Measurements from ENCODE around the gene CNOT10.
"Not testable (repeated sequence)": the region's sequence is repeated elsewhere in the genome, so short reads cannot be mapped to it uniquely, and the experiment has no call there.

The CNOT10 gene

DNA sequence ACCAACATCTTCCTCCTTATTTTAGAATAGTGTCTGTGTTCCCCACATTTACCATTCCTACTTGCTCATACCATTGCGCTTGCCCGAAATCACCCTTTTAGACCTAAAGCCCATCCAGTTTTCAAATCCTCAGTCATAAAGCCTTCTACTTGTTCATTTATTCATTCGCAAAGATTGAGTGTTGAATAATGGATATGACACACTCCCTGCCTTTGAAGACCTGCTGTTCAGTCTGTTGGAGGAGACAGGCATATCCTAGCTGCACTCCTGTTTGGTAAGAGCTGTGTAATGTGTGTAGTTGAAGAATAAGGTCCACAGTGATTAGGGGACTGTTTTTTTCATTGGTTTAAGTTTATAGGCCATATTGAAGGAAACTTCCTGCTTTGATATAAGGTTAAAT, 1.7 kb downstream of the CNOT10 start:
- DNase-seq (ENCODE audit: low read depth): no peak

DNA sequence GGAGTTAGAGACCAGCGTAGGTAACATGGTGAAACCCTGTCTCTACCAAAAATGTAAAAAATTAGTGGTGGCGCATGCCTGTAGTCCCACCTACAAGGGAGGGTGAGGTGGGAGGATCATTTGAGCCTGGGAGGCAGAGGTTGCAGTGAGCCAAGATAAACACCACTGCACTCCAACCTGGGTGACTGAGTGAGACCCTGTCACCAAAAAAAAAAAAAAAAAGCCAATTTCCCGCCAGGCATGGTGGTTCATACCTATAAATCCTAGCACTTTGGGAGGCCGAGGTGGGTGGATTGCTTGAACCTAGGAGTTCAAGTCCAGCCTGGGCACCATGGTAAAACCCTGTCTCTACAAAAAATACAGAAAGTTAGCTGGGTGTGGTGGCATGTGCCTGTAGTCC, 6.9 kb downstream of the CNOT10 start:
- DNase-seq (ENCODE audit: low read depth): no peak

- DNase-seq (ENCODE audit: low read depth): no peak
These were observed 11.5 kb downstream of the CNOT10 start for GRCh38 chr3:32696523-32696922.

DNA sequence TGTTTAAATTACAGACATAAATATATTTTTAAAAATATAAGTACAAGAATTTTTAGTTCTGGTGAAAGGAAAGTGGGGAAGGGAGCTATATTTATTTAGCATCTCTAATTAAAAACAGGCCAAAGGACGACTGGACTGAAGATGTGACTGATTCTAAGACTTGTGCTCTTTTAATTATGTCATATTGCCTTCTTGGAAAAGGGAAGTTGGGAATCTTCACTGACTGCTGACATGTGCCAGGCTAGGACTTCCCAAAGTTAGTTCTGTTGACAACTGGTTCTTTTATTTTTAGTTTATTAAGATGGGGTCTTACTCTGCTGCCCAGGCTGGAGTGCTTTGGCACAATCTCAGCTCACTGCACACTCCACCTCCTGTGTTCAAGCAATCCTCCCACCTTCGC, 13.5 kb downstream of the CNOT10 start:
- no peak for DNase-seq (ENCODE audit: low read depth)

DNA sequence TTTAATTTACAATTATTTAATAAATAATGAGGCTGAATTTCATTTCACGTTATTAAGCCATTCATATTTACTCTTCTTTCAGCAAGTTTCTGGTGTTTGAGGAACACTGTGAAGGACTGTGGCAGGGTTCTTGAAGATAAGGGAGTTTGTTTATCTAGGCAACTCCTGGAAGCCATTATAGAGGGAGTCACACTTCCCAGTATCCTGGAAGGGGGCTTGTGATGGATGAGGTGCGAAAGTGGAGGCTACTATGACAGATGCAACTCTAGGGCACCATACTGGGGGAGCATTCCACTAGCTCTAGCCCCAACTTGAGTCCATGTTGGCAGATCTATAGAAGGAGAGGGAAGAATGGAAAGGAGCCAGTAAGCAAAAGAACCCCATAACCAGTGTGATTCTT, 14.4 kb downstream of the CNOT10 start:
- DNase-seq (ENCODE audit: low read depth): no peak

- DNase-seq (ENCODE audit: low read depth): no peak
These were observed 15.3 kb downstream of the CNOT10 start for GRCh38 chr3:32700244-32700643.

DNA sequence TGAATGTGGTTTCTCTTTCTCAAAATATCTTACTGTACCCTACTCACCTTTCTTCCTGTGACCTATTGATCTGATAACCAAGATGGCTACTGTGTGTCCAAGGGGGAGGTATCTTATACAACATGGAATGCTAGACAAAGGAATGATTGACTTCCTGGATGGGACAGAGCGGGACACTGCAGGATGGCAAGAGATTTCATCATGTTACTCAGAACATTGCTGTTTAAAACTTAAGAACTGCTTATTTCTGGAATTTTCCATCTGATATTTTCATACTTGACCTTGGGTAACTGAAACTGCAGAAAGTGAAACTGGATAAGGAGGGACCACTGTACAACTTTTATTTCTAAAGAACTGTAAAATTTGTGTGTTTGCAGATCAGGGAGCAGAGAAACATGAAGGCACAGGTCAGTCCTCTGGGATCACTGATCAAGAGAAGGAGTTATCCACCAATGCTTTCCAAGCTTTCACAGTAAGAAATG, 18.5 kb downstream of the CNOT10 start:
- no peak for DNase-seq (ENCODE audit: low read depth)

- no peak for DNase-seq (ENCODE audit: low read depth)
These were observed 20.2 kb downstream of the CNOT10 start for GRCh38 chr3:32705232-32705631.

DNA sequence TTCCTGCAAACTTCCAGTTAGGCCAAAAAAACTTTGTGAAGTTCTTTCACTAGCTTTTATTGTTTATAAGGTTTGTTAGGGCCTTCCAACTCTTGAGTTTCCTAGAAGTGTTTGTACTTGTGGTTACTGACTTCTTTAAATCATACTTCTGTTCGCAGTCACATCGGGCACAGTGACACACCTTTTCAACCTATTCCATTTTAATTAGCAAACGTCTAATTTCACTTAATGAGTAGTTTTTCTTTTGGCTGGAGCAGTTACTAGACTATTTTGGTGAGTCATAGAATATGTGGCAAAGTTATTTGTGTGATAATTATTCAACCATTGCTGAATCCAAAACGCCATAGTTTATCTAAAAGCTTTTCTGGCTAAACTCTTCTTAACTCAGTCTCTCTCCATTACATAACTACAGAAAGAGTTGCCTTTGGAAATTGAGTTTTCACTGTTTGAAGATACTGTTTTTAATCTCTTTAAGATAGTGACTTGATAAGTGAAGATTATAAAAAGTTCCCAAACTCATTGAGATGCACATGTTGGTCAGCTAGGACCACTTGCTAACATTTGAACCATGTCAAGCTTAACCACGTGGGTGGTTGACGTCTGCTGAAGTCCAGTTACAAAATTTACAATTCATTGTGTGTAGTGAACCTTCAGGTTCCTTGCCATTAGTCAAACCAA, 21.5 kb downstream of the CNOT10 start:
- no peak for DNase-seq (ENCODE audit: low read depth)

- no peak for DNase-seq (ENCODE audit: low read depth)
These were observed 22.0 kb downstream of the CNOT10 start for GRCh38 chr3:32707026-32707370.

GRCh38 chr3:32708672-32709283, 23.8 kb downstream of the CNOT10 start:
- DNase-seq (ENCODE audit: low read depth): peak; percentile 70

DNA sequence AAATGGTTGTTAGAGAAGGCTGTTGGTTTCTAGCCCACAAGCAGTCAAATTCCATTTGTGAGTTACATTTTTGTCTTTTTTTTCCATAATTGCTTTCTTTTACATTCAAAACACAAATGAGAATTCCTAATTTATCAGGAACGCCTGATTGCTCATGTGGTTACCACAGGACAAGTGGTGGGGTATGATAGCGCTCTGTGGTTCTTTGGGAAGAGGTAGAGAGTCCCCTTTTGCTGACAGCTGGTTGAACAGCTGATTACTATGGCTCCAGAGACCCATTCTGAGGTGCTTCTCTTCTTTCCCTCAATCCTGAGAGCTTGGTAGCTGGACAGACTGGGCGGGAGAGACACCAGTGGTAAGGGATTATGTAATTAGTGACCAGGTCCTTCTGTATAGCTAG, 24.4 kb downstream of the CNOT10 start:
- peak; percentile 70 for DNase-seq (ENCODE audit: low read depth)

DNA sequence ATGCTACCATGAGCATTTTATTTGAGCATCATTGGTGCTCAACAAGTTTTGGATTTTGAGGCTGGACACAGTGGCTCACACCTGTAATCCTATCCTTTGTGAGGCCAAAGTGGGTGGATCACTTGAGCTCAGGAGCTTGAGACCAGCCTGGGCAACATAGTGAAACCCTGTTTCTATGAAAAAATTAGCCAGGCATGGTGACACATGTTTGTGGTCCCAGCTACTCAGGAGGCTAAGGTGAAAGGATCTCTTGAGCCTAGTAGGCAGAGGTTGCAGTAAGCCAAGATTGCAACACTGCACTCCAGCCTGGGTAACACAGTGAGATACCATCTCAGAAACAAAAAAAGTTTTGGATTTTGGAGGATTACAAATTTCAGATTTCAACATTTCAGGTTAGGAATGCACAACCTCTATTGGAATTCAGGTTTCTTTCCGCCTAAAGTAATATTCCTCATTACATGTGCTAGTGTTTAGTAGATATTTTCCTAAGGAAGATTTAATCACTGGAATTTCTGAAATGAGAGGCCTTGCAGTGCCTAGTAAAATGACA, 27.6 kb downstream of the CNOT10 start:
- DNase-seq (ENCODE audit: low read depth): no peak

- DNase-seq (ENCODE audit: low read depth): no peak
These were observed 28.2 kb downstream of the CNOT10 start for GRCh38 chr3:32713181-32713580.

GRCh38 chr3:32719335-32719734, 34.3 kb downstream of the CNOT10 start:
- no peak for DNase-seq (ENCODE audit: low read depth)

- DNase-seq (ENCODE audit: low read depth): no peak
These were observed 34.9 kb downstream of the CNOT10 start for GRCh38 chr3:32719931-32720330.

- DNase-seq (ENCODE audit: low read depth): no peak
These were observed 40.7 kb downstream of the CNOT10 start for GRCh38 chr3:32725721-32726120.

- no peak for DNase-seq (ENCODE audit: low read depth)
These were observed 48.7 kb downstream of the CNOT10 start for GRCh38 chr3:32733631-32734229.

DNA sequence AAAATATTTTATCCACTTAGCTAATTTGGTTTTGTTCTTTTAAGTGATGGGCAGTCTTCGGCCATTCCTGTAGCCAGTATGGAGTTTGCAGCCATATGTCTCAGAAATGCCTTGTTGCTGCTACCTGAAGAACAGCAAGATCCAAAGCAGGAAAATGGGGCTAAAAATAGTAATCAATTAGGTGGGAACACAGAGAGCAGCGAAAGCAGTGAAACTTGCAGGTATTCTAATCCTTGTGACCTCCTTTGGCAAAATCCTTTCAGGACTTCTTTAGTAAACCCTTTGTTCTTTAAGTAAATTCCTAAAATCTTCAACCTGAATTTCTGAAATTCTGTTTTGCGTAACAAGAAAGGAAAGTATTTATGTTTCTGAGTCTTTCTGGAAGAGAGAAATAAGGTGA, 49.8 kb downstream of the CNOT10 start:
- no peak for DNase-seq (ENCODE audit: low read depth)

DNA sequence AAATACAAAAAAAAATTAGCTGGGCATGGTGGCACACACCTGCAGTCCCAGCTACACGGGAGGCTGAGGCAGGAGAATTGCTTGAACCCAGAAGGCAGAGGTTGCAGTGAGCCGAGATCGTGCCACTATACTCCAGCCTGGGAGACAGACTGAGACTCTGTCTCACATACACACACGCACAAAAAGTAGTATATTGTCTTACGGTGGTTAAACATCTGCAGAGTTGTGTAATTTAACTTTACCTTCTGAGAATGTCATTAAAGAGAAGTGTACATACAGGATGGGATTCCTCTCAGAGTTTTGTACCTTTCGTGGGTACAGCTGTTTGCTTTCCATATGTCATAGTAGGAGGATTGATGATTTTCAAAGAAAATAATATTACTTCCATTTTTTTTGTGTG, 58.5 kb downstream of the CNOT10 start:
- DNase-seq (ENCODE audit: low read depth): not testable (repeated sequence)

DNA sequence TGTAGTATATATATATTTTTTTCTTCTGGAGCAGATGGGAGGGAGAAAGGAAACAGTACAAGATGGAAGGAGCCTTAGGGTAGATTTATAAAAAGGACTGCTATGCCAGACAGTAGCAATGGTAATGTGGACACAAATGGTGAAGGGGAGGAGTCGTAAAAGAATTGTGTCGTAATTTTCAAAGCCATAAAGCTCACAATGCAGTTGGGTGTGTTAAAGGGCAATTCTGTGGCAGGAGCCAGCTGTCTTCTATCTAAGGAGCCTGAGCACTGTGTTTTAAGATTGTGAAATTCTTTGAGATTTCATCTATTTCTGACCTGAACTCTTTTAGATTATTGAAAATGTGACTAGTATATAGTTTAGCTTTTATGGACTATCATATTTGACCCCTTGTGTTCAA, 58.9 kb downstream of the CNOT10 start:
- DNase-seq (ENCODE audit: low read depth): no peak

- no peak for DNase-seq (ENCODE audit: low read depth)
These were observed 66.4 kb downstream of the CNOT10 start for GRCh38 chr3:32751377-32751776.

DNA sequence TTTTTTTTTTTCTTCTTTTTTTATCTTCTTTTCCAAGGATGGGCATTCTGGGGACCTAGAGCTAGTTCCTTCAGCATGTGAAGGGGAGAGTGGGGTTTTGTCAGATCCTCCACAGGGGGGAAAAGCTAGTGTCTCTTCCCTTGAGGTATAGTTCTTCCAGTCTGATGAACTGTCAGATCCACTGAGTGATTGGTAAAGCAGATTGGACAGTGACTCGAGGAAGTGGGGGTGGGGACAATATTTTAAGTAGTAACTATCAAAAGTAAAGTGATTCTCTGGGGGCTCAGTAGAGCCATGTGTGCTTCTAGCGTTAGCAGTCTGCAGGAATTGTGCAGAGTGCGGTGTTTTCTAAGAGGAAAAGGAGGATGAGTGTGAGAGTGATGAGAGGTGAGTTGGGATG, 70.8 kb downstream of the CNOT10 start:
- no peak for DNase-seq (ENCODE audit: low read depth)

Measured in CMK (cell line).